ENCODE data around the gene ETS2.
A peak's percentile ranks its signal among the peaks of the same experiment; 100 is the strongest.
"Not testable (repeated sequence)": the region's sequence is repeated elsewhere in the genome, so short reads cannot be mapped to it uniquely, and the experiment has no call there.

ETS2 gene

GRCh38 chr21:38839328-38840286, 33.9 kb downstream of the ETS2 start:
- no peak for DNase-seq

GRCh38 chr21:38840456-38841300, 34.9 kb downstream of the ETS2 start:
- DNase-seq: no peak

- no peak for DNase-seq
Observed at GRCh38 chr21:38841472-38841871, 35.7 kb downstream of the ETS2 start.

- no peak for DNase-seq
Observed at GRCh38 chr21:38842079-38842478, 36.4 kb downstream of the ETS2 start.

- DNase-seq: no peak
Observed at GRCh38 chr21:38843379-38843778, 37.6 kb downstream of the ETS2 start.

GRCh38 chr21:38843806-38844503, 38.2 kb downstream of the ETS2 start:
- no peak for DNase-seq

- not testable (repeated sequence) for DNase-seq
Observed at GRCh38 chr21:38845374-38845773, 39.6 kb downstream of the ETS2 start.

- no peak for DNase-seq
Observed at GRCh38 chr21:38847556-38847955, 41.8 kb downstream of the ETS2 start.

GRCh38 chr21:38848187-38848609, 42.5 kb downstream of the ETS2 start:
- DNase-seq: peak; percentile 76

GRCh38 chr21:38849776-38850175, 44.0 kb downstream of the ETS2 start:
- DNase-seq: no peak

- DNase-seq: no peak
Observed at GRCh38 chr21:38850277-38850951, 44.7 kb downstream of the ETS2 start.

GRCh38 chr21:38851101-38851500, 45.4 kb downstream of the ETS2 start:
- DNase-seq: no peak

GRCh38 chr21:38852278-38852677, 46.5 kb downstream of the ETS2 start:
- DNase-seq: no peak

- DNase-seq: no peak
Observed at GRCh38 chr21:38852708-38853107, 47.0 kb downstream of the ETS2 start.

GRCh38 chr21:38853421-38853919, 47.7 kb downstream of the ETS2 start:
- DNase-seq: peak; percentile 40

GRCh38 chr21:38857152-38857825, 51.6 kb downstream of the ETS2 start:
- no peak for DNase-seq

GRCh38 chr21:38858026-38858811, 52.5 kb downstream of the ETS2 start:
- DNase-seq: no peak

GRCh38 chr21:38858812-38859205, 53.1 kb downstream of the ETS2 start:
- DNase-seq: no peak

- no peak for DNase-seq
Observed at GRCh38 chr21:38859852-38860251, 54.1 kb downstream of the ETS2 start.

GRCh38 chr21:38861056-38861455, 55.3 kb downstream of the ETS2 start:
- peak; percentile 57 for DNase-seq
